Lung (tissue), 12 donors: ENCODE results near the gene EBF3. TPM values are rescaled to one million over a fixed set of nuclear protein-coding genes. Genes with fewer than 3 reads are reported as not detected.

ENCODE experiments used
- ATAC-seq: fragments of 200-7000 bp; cut with Tn5 transposase; one replicate; pipeline ENCODE4 v1.9.1; 2020; ENCODE audit warnings: moderate number of reproducible peaks; ENCODE audit not compliant: insufficient read depth, low FRiP score
- DNase-seq, 3 donors: peaks; one replicate each; pipeline ENCODE4 v3.0.0-alpha.2; 2013 to 2017
- H3K27ac ChIP-seq, 2 donors: one replicate each; pipeline ENCODE4 v1.5.1; 2013; ENCODE audit warnings: mild to moderate bottlenecking in 2 of 2, moderate library complexity in 2 of 2, control low read depth in 1 of 2, inconsistent platforms in 1 of 2, low read depth in 1 of 2, low read length in 1 of 2
- H3K27me3 ChIP-seq, 3 donors: one replicate each; pipeline ENCODE4 v1.5.1; 2013; ENCODE audit warnings: low read length in 2 of 3; ENCODE audit not compliant: control insufficient read depth in 3 of 3, insufficient read depth in 3 of 3
- H3K36me3 ChIP-seq, 4 donors: one replicate each; pipeline ENCODE4 v1.5.1; 2013; ENCODE audit warnings: low read length in 4 of 4, mild to moderate bottlenecking in 1 of 4, moderate library complexity in 1 of 4; ENCODE audit not compliant: control insufficient read depth in 4 of 4, insufficient read depth in 4 of 4
- H3K4me1 ChIP-seq, 5 donors: one replicate each; pipeline ENCODE4 v1.5.1; 2013; ENCODE audit warnings: low read length in 5 of 5, mild to moderate bottlenecking in 2 of 5, moderate library complexity in 1 of 5; ENCODE audit not compliant: control insufficient read depth in 5 of 5, insufficient read depth in 5 of 5
- H3K4me3 ChIP-seq: one replicate; pipeline ENCODE4 v1.5.1; 2013; ENCODE audit warnings: mild to moderate bottlenecking, control low read depth, moderate library complexity
- H3K9ac ChIP-seq, 2 donors: one replicate each; pipeline ENCODE4 v1.5.1; 2013; ENCODE audit warnings: low read length in 2 of 2, control low read depth in 1 of 2; ENCODE audit not compliant: insufficient read depth in 1 of 2
- H3K9me3 ChIP-seq, 4 donors: one replicate each; pipeline ENCODE4 v1.5.1; 2013; ENCODE audit warnings: low read length in 3 of 4, mild to moderate bottlenecking in 1 of 4, moderate library complexity in 1 of 4; ENCODE audit not compliant: control insufficient read depth in 4 of 4, insufficient read depth in 3 of 4
- CTCF ChIP-seq: IDR thresholded peaks from 2 replicates; pipeline ENCODE4 v1.5.1; 2012; ENCODE audit warnings: mild to moderate bottlenecking; ENCODE audit errors: control extremely low read depth, extremely low read depth
- WGBS, 2 donors: extraction: QIAGEN DNeasy Blood & Tissue Kit; methylation state at CpG; one replicate each; pipeline ENCODE4 v1.1.7; 2013; 5-methylcytosine and 5-hydroxymethylcytosine counted together
- polyA plus RNA-seq, 2 donors: library from polyadenylated mRNA; stranded (reverse); fragments of 200-250 nt; gene quantifications; one replicate each; pipeline ENCODE4 v1.2.1, GENCODE V29; 2013
- total RNA-seq, 2 donors: library from RNA; depleted of rRNA in 1 of 2; stranded (reverse); fragments of >200 nt in 1 of 2; gene quantifications; one replicate each; pipeline ENCODE4 v1.2.1, GENCODE V29; 2014 to 2021
- donor health status: control.
- donor health status: control.
- donor health status: Bipolar disorder and iron deficiency.
- donor health status: healthy.
- donor health status: DM: yes; HTN: yes; CAD: no.

Gene EBF3
- total and polyA plus RNA-seq, 4 donors, result 0.06 to 1.1 (median 0.08) TPM; not detected in 1

DNA sequence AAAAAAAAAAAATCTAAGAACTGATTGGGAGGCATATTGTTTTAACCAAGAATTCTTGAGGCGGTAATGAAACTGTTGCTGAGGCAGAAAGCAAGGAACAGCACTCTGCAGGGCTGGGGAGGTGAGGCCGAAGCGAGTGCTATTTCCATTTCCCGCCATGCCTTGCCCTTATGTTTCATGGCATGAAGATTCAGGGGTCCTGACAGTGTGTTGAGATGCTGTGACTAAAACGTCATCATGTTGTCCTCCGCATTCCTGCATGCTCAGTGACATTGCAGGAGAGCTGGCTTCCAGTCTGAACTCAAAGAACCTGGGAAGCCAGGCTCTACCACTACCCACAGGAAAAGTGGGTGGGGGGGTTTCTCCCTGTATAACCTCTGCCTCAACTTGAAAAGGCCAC lies 85.2 kb downstream of the EBF3 start:
- Histone ChIP-seq H3K4me3 (no peak overlapping the region), H3K27me3 (peaks cover 0 to 18% (median 3%) of the 10 kb centered on the region in 3 donors), H3K27ac (no peak overlapping the region), H3K9ac (no peak overlapping the region), H3K4me1 (peaks cover 0 to 4% (median 0%) of the 10 kb centered on the region in 5 donors), H3K36me3 (no peaks in the 10 kb centered on the region), H3K9me3 (peaks cover 0 to 2% (median 0%) of the 10 kb centered on the region in 4 donors)
- ATAC-seq (no peak), DNase-seq (no peak)
- 90 to 94% methylated on average over 6 of the region's 6 CpGs for WGBS, 2 donors
- no peak for TF ChIP-seq CTCF

GRCh38 chr10:129877773-129878371 lies 86.2 kb downstream of the EBF3 start:
- Histone ChIP-seq H3K4me1 (no peaks in the 10 kb centered on the region), H3K9me3 (peaks cover 0 to 2% (median 0%) of the 10 kb centered on the region in 4 donors), H3K9ac (no peak overlapping the region), H3K4me3 (no peak overlapping the region), H3K27ac (no peak overlapping the region), H3K27me3 (peaks cover 0 to 15% (median 3%) of the 10 kb centered on the region in 3 donors), H3K36me3 (no peaks in the 10 kb centered on the region)
- WGBS, 2 donors, result 68 to 72% methylated on average over 9 of the region's 9 CpGs
- DNase-seq (no peak), ATAC-seq (no peak)
- TF ChIP-seq CTCF, result no peak

DNA sequence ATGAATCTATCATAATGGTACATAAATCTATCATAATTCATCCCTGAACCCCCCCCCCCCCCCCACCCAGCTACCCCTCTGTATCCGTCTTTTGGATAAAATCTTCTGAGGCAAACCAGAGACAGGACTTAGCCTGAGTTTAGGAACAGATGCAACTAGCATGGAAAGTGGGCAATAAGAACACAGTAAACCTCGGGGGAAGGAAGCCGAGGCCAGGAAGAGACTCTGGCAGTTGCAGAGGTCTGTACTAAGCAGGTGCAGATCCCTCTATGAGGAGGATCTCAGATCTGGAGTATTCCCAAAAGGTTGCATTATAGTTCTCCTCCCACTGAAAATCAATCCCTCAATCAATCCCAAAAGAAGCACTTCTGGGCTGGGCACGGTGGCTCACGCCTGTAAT lies 87.2 kb downstream of the EBF3 start:
- TF ChIP-seq CTCF, result no peak
- Histone ChIP-seq H3K36me3 (no peaks in the 10 kb centered on the region), H3K9ac (no peak overlapping the region), H3K4me1 (peaks cover 0 to under 1% (median 0%) of the 10 kb centered on the region in 5 donors), H3K9me3 (peaks cover 0 to 2% (median 0%) of the 10 kb centered on the region in 4 donors), H3K4me3 (no peak overlapping the region), H3K27ac (no peak overlapping the region), H3K27me3 (peaks cover 0 to 11% (median 3%) of the 10 kb centered on the region in 3 donors)
- no peak for ATAC-seq
- no peak for DNase-seq
- WGBS, 2 donors, result 83 to 85% methylated on average over 5 of the region's 5 CpGs
